SK-N-MC (cell line): ENCODE measurements around the gene SYCE3.

Source experiments
- EZH2 ChIP-seq: fragments of 200-600 bp; sonication (generic); IDR thresholded peaks from one replicate; pipeline ENCODE4 v1.6.1; 2017; ENCODE audit warnings: antibody characterized with exemption
- FOXP2 ChIP-seq: optimal IDR thresholded peaks from 2 replicates; pipeline ENCODE3; 2011; ENCODE audit warnings: mild to moderate bottlenecking, moderate library complexity; ENCODE audit not compliant: insufficient read depth; ENCODE audit errors: extremely low read length, control extremely low read depth
- POLR2AphosphoS5 ChIP-seq: IDR thresholded peaks from 2 replicates; pipeline ENCODE4 v1.6.1; 2012; ENCODE audit warnings: mild to moderate bottlenecking, low read depth, low read length, borderline replicate concordance

- no peak for TF ChIP-seq POLR2AphosphoS5
- no peak for TF ChIP-seq EZH2
- TF ChIP-seq FOXP2 = no peak
These were observed 39.6 kb upstream of the SYCE3 start for GRCh38 chr22:50602338-50602700.
